Cardiac muscle cell (in vitro differentiated cells and primary cell): ENCODE measurements around the gene PARD3. TPM values are rescaled to one million over a fixed set of nuclear protein-coding genes. Genes with fewer than 3 reads are reported as not detected.

ENCODE experiments used
- DNase-seq, 2 donors: peaks; one replicate each; pipeline versions ENCODE4 v3.0.0 to v3.0.0-alpha.2; 2010 to 2017; ENCODE audit warnings: low read depth in 1 of 2, low spot score in 1 of 2
- H3K27ac ChIP-seq: fragments of 200-600 bp; sonication (generic); 2 replicates; pipeline ENCODE4 v1.5.1; 2016
- H3K27me3 ChIP-seq: fragments of 200-600 bp; sonication (generic); 2 replicates; pipeline ENCODE4 v1.6.0; 2016; ENCODE audit warnings: control low read depth
- H3K36me3 ChIP-seq: fragments of 200-600 bp; sonication (generic); 2 replicates; pipeline ENCODE4 v1.5.1; 2016; ENCODE audit warnings: control low read depth
- H3K4me1 ChIP-seq: fragments of 200-600 bp; sonication (generic); 2 replicates; pipeline ENCODE4 v1.8.1; 2017; ENCODE audit warnings: low read depth, mild to moderate bottlenecking, mixed run types
- H3K4me3 ChIP-seq: fragments of 200-600 bp; sonication (generic); 2 replicates; pipeline ENCODE4 v1.5.1; 2016; ENCODE audit warnings: mild to moderate bottlenecking
- H3K9me3 ChIP-seq: fragments of 200-600 bp; sonication (generic); 2 replicates; pipeline ENCODE4 v1.5.1; 2017; ENCODE audit warnings: low read depth, mild to moderate bottlenecking, control low read depth
- polyA plus RNA-seq: library from polyadenylated mRNA; unstranded; fragments of >200 nt; fragmentation: Nextera tagmentation; extraction: Ambion mirVana; gene quantifications from 2 replicates; pipeline ENCODE4 v1.2.1, GENCODE V29; 2016
- total RNA-seq: library from RNA; depleted of rRNA; stranded (reverse); fragments of >200 nt; gene quantifications from 2 replicates; pipeline ENCODE4 v1.2.3, GENCODE V29; 2016
- TF ChIP-seq, protein P1 (sequence below): IDR thresholded peaks from 2 replicates; pipeline ENCODE4 v1.5.1; 2012; ENCODE audit warnings: low read depth, mild to moderate bottlenecking, low read length

Gene PARD3
- total and polyA plus RNA-seq, 2 experiments from 2014 or later = 36.5 to 64.8 TPM

- no peak overlapping the region for H3K4me3 ChIP-seq
- DNase-seq = no peak
- no peaks in the 10 kb centered on the region for H3K27me3 ChIP-seq
- no peaks in the 10 kb centered on the region for H3K36me3 ChIP-seq
- no peaks in the 10 kb centered on the region for H3K4me1 ChIP-seq
- no peaks in the 10 kb centered on the region for H3K9me3 ChIP-seq
- TF ChIP-seq, protein P1, sequence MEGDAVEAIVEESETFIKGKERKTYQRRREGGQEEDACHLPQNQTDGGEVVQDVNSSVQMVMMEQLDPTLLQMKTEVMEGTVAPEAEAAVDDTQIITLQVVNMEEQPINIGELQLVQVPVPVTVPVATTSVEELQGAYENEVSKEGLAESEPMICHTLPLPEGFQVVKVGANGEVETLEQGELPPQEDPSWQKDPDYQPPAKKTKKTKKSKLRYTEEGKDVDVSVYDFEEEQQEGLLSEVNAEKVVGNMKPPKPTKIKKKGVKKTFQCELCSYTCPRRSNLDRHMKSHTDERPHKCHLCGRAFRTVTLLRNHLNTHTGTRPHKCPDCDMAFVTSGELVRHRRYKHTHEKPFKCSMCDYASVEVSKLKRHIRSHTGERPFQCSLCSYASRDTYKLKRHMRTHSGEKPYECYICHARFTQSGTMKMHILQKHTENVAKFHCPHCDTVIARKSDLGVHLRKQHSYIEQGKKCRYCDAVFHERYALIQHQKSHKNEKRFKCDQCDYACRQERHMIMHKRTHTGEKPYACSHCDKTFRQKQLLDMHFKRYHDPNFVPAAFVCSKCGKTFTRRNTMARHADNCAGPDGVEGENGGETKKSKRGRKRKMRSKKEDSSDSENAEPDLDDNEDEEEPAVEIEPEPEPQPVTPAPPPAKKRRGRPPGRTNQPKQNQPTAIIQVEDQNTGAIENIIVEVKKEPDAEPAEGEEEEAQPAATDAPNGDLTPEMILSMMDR = no peak
- no peak overlapping the region for H3K27ac ChIP-seq
These were observed 325.7 kb downstream of the PARD3 start for GRCh38 chr10:34489411-34489810.

DNA sequence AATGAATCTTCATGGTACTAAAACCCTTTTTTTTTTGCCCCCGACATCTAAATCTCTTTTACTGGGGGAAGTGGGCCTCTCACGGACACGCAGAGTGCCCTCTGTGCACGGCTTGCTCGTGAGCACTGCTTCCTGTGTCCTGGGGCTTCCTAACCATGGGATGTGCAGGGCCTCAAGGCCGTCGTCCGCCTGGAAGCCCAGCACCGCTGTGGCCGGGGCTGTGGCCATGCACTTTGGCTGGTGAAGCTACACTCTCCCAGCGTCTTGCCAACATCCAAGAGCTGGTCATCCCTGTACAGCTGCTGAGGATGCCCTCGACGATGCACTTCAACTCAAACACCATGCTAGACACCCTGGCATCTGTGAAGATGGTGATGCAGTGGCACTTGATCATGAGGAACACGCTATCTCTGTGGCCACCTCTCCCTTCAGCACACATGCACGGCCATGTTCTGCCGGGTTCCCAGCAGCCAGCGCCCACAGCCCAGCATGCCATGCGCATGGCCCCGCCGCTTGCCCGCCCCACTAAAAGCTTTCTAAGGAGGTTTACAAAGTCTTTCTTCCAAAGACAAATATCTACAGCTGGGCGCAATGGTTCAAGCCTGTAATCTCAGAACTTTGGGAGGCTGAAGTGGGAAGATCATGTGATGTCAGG lies 326.5 kb downstream of the PARD3 start:
- no peaks in the 10 kb centered on the region for H3K4me1 ChIP-seq
- TF ChIP-seq, protein P1 = no peak
- DNase-seq = no peak
- H3K9me3 ChIP-seq = no peaks in the 10 kb centered on the region
- no peaks in the 10 kb centered on the region for H3K27me3 ChIP-seq
- H3K27ac ChIP-seq = no peak overlapping the region
- H3K36me3 ChIP-seq = no peaks in the 10 kb centered on the region
- no peak overlapping the region for H3K4me3 ChIP-seq

- Histone ChIP-seq H3K4me1 (no peaks in the 10 kb centered on the region), H3K4me3 (no peak overlapping the region), H3K27me3 (no peaks in the 10 kb centered on the region), H3K36me3 (no peaks in the 10 kb centered on the region), H3K9me3 (no peaks in the 10 kb centered on the region), H3K27ac (no peak overlapping the region)
- no peak for DNase-seq
- TF ChIP-seq, protein P1 = no peak
These were observed 329.1 kb downstream of the PARD3 start for GRCh38 chr10:34486008-34486407.

GRCh38 chr10:34484164-34484563 lies 330.9 kb downstream of the PARD3 start:
- DNase-seq = no peak
- Histone ChIP-seq H3K27me3 (no peaks in the 10 kb centered on the region), H3K4me1 (peaks cover 10% of the 10 kb centered on the region), H3K4me3 (no peak overlapping the region), H3K36me3 (no peaks in the 10 kb centered on the region), H3K9me3 (no peaks in the 10 kb centered on the region), H3K27ac (no peak overlapping the region)
- TF ChIP-seq, protein P1 = no peak

DNA sequence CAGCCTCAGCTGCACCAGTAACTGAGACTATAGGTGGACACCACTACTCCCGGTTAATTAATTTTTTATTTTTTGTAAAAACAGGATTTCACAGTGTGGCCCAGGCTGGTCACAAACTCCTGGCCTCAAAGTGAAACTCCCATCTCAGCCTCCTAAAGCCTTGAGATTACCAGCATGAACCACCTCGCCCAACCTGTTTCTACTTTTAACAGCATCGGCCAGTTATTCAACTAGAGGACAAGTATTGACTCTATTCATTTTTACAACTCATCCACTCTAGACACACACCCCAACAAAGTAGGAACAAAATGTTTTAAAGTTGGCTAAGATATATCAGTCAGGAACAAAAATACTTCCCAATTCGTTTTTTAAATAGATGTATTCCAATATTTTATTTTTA lies 334.8 kb downstream of the PARD3 start:
- TF ChIP-seq, protein P1 = no peak
- Histone ChIP-seq H3K4me3 (no peak overlapping the region), H3K36me3 (no peaks in the 10 kb centered on the region), H3K27me3 (no peaks in the 10 kb centered on the region), H3K27ac (peak overlapping the region; percentile 47), H3K9me3 (no peaks in the 10 kb centered on the region), H3K4me1 (peaks cover 10% of the 10 kb centered on the region)
- no peak for DNase-seq
